Esophagus muscularis mucosa (tissue), 4 donors: ENCODE results near the gene ST8SIA3.

Experiments used
- CTCF ChIP-seq, 3 experiments: fragments of 200-600 bp in 2 of 3; fragments of 450-650 bp in 1 of 3; sonication (generic) in 2 of 3; IDR thresholded peaks; one replicate each; pipeline ENCODE4 v1.5.1; 2017 to 2019; ENCODE audit warnings: antibody characterized with exemption in 3 of 3, mild to moderate bottlenecking in 2 of 3, moderate library complexity in 1 of 3
- EP300 ChIP-seq: sonication (generic); formaldehyde crosslinking; IDR thresholded peaks from one replicate; pipeline ENCODE4 v1.6.1; 2017; ENCODE audit warnings: antibody characterized with exemption
- POLR2A ChIP-seq: fragments of 450-650 bp; IDR thresholded peaks from one replicate; pipeline ENCODE4 v1.6.1; 2017; ENCODE audit warnings: antibody characterized with exemption, moderate library complexity, mild to moderate bottlenecking, low read depth
- POLR2AphosphoS5 ChIP-seq, 2 donors: sonication (generic); formaldehyde crosslinking; IDR thresholded peaks; one replicate each; pipeline ENCODE4 v1.6.1; 2017; ENCODE audit warnings: antibody characterized with exemption in 2 of 2

GRCh38 chr18:57333940-57334339, 18.4 kb upstream of the ST8SIA3 start:
- TF ChIP-seq POLR2AphosphoS5 (IDR thresholded peaks at IDR 0.05) (no peak), CTCF (IDR thresholded peaks at IDR 0.05) (no peak), POLR2A (no peak), EP300 (no peak)
